ENCODE results near the gene AMFR. TPM values are rescaled to one million over a fixed set of nuclear protein-coding genes. Genes with fewer than 3 reads are reported as not detected.

AMFR gene
- polyA plus RNA-seq, 4 donors, result 55.9 to 75.1 (median 64.8) TPM

DNA sequence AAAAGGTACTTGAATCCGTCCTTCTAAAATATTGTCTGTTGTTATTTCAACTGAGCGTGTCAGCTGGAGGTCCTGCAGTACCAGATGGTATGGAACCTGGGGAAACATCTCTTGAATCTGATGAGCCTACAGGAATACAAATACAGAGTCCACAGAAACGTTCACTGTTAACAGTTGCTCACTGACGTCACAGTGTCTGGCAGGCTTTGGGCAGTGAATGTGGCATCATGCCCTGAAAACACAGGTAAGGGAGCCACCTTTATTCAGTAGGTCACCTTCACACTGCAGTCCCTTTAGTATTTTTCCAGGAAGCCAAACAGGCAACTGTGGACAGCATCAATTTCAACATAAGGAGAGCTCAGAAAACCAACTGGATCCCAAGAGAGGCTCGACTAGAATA lies 56.1 kb downstream of the AMFR start:
- WGBS, 3 donors, result 87 to 93% (median 88%) methylated on average over 5 of the region's 5 CpGs
- no peak overlapping the region for H3K27ac ChIP-seq (ENCODE audit: low read depth in 1 of 3, low read length in 2 of 3)

DNA sequence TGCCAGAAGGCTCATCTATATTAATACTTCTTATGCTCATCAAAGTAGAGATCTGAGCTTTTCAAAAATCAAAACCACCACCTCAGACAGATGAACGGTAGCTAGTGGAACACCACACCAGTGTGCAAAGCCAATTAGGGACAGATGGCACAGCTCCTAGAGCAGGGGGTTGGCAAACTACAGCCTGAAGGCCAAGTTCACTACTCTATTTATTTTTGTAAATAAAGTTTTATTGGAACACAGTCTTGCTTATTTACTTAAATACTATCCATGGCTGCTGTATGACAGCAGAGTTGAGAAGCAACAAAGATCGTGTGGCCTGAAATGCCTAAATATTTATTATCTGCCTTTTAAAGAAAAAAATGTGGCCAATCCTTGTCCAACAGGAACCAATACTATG lies 56.8 kb downstream of the AMFR start:
- H3K4me1 ChIP-seq (ENCODE audit: control insufficient read depth in 3 of 3, insufficient read depth in 2 of 3, low read depth in 1 of 3, low read length in 2 of 3), result no peaks in the 10 kb centered on the region
- WGBS, 3 donors, result 90 to 95% (median 94%) methylated on average over 2 of the region's 2 CpGs

More for the DNA sequence above, 56.1 kb downstream of the AMFR start:
- no peak for FAIRE-seq
- H3K4me3 ChIP-seq (ENCODE audit: low read depth in 1 of 3, low read length in 3 of 3), result no peak overlapping the region
- H3K36me3 ChIP-seq (ENCODE audit: control insufficient read depth in 3 of 3, insufficient read depth in 2 of 3, low read depth in 1 of 3, low read length in 3 of 3), result peaks cover 13 to 51% (median 18%) of the 10 kb centered on the region in 3 donors
- no peak for DNase-seq
- H3K9me3 ChIP-seq (ENCODE audit: control insufficient read depth in 2 of 2, insufficient read depth in 1 of 2, low read depth in 1 of 2, low read length in 1 of 2), result no peaks in the 10 kb centered on the region
- H3K27me3 ChIP-seq (ENCODE audit: control insufficient read depth in 3 of 3, insufficient read depth in 3 of 3, low read length in 3 of 3), result no peaks in the 10 kb centered on the region
- H3K4me1 ChIP-seq (ENCODE audit: control insufficient read depth in 3 of 3, insufficient read depth in 2 of 3, low read depth in 1 of 3, low read length in 2 of 3), result no peaks in the 10 kb centered on the region

DNA sequence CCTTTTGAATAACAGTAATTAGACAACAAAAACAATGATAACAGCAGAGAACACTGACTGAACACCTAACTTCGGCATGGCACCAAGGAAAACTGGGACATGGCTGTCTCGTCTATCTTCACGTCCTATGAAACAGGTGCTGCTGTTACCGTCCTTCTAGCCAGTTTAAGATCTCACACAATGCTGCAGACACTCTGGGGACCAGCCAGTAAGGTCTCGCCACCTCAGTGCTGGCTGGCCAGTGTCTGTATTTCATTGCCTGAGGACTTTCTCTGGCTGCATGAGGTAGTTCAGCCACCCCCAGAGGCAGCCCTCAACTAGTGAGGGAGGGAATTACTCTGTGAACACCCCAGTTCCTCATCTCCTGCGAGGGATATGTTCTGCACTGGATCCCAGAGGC lies 57.6 kb downstream of the AMFR start:
- DNase-seq, result no peak
- 92 to 97% (median 95%) methylated on average over 6 of the region's 6 CpGs for WGBS, 3 donors
- H3K9me3 ChIP-seq (ENCODE audit: control insufficient read depth in 2 of 2, insufficient read depth in 1 of 2, low read depth in 1 of 2, low read length in 1 of 2), result no peaks in the 10 kb centered on the region
- H3K4me1 ChIP-seq (ENCODE audit: control insufficient read depth in 3 of 3, insufficient read depth in 2 of 3, low read depth in 1 of 3, low read length in 2 of 3), result no peaks in the 10 kb centered on the region
- H3K27me3 ChIP-seq (ENCODE audit: control insufficient read depth in 3 of 3, insufficient read depth in 3 of 3, low read length in 3 of 3), result no peaks in the 10 kb centered on the region
- no peak overlapping the region for H3K4me3 ChIP-seq (ENCODE audit: low read depth in 1 of 3, low read length in 3 of 3)
- FAIRE-seq, result no peak
- no peak overlapping the region for H3K27ac ChIP-seq (ENCODE audit: low read depth in 1 of 3, low read length in 2 of 3)
- H3K36me3 ChIP-seq (ENCODE audit: control insufficient read depth in 3 of 3, insufficient read depth in 2 of 3, low read depth in 1 of 3, low read length in 3 of 3), result peaks cover 13 to 56% (median 22%) of the 10 kb centered on the region in 3 donors

More for the DNA sequence above, 56.8 kb downstream of the AMFR start:
- H3K36me3 ChIP-seq (ENCODE audit: control insufficient read depth in 3 of 3, insufficient read depth in 2 of 3, low read depth in 1 of 3, low read length in 3 of 3), result peaks cover 13 to 53% (median 18%) of the 10 kb centered on the region in 3 donors
- FAIRE-seq, result no peak
- no peak for DNase-seq
- no peaks in the 10 kb centered on the region for H3K9me3 ChIP-seq (ENCODE audit: control insufficient read depth in 2 of 2, insufficient read depth in 1 of 2, low read depth in 1 of 2, low read length in 1 of 2)
- H3K27ac ChIP-seq (ENCODE audit: low read depth in 1 of 3, low read length in 2 of 3), result no peak overlapping the region
- no peak overlapping the region for H3K4me3 ChIP-seq (ENCODE audit: low read depth in 1 of 3, low read length in 3 of 3)
- no peaks in the 10 kb centered on the region for H3K27me3 ChIP-seq (ENCODE audit: control insufficient read depth in 3 of 3, insufficient read depth in 3 of 3, low read length in 3 of 3)

DNA sequence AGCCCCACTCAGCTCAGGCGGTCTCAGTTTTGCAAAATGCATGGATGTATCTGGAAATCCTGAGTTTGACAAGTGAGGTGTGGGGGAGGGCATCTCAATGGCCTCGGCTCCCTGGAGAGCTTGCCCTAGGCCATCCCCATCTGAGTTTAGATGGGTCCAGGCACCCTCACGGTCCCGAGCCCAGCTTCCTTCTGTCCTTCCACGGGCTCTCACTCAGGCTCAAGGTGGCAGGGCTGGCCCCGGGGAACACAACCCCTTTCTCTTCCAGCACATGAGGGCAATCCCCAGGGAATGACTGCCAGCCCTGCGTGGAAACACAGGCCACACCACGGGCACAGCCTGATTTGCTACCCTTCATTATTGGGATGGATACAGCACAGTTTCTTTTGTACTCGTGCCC lies 58.4 kb downstream of the AMFR start:
- H3K27me3 ChIP-seq (ENCODE audit: control insufficient read depth in 3 of 3, insufficient read depth in 3 of 3, low read length in 3 of 3), result no peaks in the 10 kb centered on the region

DNA sequence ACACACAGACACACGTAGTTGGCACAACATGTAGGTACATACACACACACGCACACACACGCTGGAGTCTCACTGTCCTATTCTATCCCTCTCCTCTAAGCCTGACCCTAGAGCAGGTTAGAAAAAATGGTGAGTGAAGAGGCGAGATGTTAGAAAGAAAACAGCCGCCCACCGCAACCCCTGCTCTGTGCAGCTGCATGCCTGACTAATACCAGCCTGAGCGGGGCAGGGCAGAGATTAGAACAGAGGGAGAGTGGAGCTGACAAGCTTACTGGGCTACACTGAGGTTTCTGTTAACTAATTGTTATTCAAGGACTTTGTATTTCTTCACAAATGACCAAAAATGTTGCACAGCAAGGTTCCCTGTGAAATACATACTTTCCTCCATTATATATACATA lies 59.8 kb downstream of the AMFR start:
- H3K27ac ChIP-seq (ENCODE audit: low read depth in 1 of 3, low read length in 2 of 3), result no peak overlapping the region
- H3K4me3 ChIP-seq (ENCODE audit: low read depth in 1 of 3, low read length in 3 of 3), result no peak overlapping the region
- H3K4me1 ChIP-seq (ENCODE audit: control insufficient read depth in 3 of 3, insufficient read depth in 2 of 3, low read depth in 1 of 3, low read length in 2 of 3), result no peaks in the 10 kb centered on the region
- no peak for FAIRE-seq
- DNase-seq, result no peak
- H3K27me3 ChIP-seq (ENCODE audit: control insufficient read depth in 3 of 3, insufficient read depth in 3 of 3, low read length in 3 of 3), result no peaks in the 10 kb centered on the region
- H3K36me3 ChIP-seq (ENCODE audit: control insufficient read depth in 3 of 3, insufficient read depth in 2 of 3, low read depth in 1 of 3, low read length in 3 of 3), result peaks cover 13 to 66% (median 22%) of the 10 kb centered on the region in 3 donors
- no peaks in the 10 kb centered on the region for H3K9me3 ChIP-seq (ENCODE audit: control insufficient read depth in 2 of 2, insufficient read depth in 1 of 2, low read depth in 1 of 2, low read length in 1 of 2)
- WGBS, 3 donors, result 89 to 99% (median 94%) methylated on average over 7 of the region's 7 CpGs

More for the DNA sequence above, 58.4 kb downstream of the AMFR start:
- Histone ChIP-seq H3K9me3 (ENCODE audit: control insufficient read depth in 2 of 2, insufficient read depth in 1 of 2, low read depth in 1 of 2, low read length in 1 of 2) (no peaks in the 10 kb centered on the region), H3K4me1 (ENCODE audit: control insufficient read depth in 3 of 3, insufficient read depth in 2 of 3, low read depth in 1 of 3, low read length in 2 of 3) (no peaks in the 10 kb centered on the region), H3K27ac (ENCODE audit: low read depth in 1 of 3, low read length in 2 of 3) (no peak overlapping the region), H3K4me3 (ENCODE audit: low read depth in 1 of 3, low read length in 3 of 3) (no peak overlapping the region), H3K36me3 (ENCODE audit: control insufficient read depth in 3 of 3, insufficient read depth in 2 of 3, low read depth in 1 of 3, low read length in 3 of 3) (peaks cover 13 to 62% (median 22%) of the 10 kb centered on the region in 3 donors)
- no peak for DNase-seq
- 95 to 97% (median 95%) methylated on average over 9 of the region's 9 CpGs for WGBS, 3 donors
- FAIRE-seq, result no peak

DNA sequence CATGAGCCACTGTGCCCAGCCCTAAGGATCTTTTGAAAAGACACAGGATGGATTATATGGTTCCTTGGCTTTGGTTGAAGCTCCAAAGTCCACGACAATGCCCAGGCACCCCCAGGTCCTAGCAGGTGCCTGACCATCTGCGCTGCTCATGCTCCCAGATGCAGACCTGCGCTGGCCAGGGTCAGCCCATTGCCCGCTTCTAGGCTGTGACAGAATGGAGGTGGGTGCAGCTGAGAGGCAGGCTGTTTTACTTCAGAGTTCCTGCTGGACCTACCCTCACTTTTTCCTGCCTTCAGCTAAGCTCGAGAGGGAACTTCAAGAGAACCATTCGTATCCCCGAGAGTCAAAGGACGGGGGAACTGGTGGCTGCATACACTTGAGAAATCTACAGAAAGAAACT lies 60.5 kb downstream of the AMFR start:
- H3K4me1 ChIP-seq (ENCODE audit: control insufficient read depth in 3 of 3, insufficient read depth in 2 of 3, low read depth in 1 of 3, low read length in 2 of 3), result no peaks in the 10 kb centered on the region
- peaks cover 13 to 72% (median 22%) of the 10 kb centered on the region in 3 donors for H3K36me3 ChIP-seq (ENCODE audit: control insufficient read depth in 3 of 3, insufficient read depth in 2 of 3, low read depth in 1 of 3, low read length in 3 of 3)
- FAIRE-seq, result no peak
- H3K9me3 ChIP-seq (ENCODE audit: control insufficient read depth in 2 of 2, insufficient read depth in 1 of 2, low read depth in 1 of 2, low read length in 1 of 2), result no peaks in the 10 kb centered on the region
- no peaks in the 10 kb centered on the region for H3K27me3 ChIP-seq (ENCODE audit: control insufficient read depth in 3 of 3, insufficient read depth in 3 of 3, low read length in 3 of 3)
- H3K4me3 ChIP-seq (ENCODE audit: low read depth in 1 of 3, low read length in 3 of 3), result no peak overlapping the region
- WGBS, 3 donors, result 78 to 92% (median 83%) methylated on average over 8 of the region's 8 CpGs
- H3K27ac ChIP-seq (ENCODE audit: low read depth in 1 of 3, low read length in 2 of 3), result no peak overlapping the region
- no peak for DNase-seq

DNA sequence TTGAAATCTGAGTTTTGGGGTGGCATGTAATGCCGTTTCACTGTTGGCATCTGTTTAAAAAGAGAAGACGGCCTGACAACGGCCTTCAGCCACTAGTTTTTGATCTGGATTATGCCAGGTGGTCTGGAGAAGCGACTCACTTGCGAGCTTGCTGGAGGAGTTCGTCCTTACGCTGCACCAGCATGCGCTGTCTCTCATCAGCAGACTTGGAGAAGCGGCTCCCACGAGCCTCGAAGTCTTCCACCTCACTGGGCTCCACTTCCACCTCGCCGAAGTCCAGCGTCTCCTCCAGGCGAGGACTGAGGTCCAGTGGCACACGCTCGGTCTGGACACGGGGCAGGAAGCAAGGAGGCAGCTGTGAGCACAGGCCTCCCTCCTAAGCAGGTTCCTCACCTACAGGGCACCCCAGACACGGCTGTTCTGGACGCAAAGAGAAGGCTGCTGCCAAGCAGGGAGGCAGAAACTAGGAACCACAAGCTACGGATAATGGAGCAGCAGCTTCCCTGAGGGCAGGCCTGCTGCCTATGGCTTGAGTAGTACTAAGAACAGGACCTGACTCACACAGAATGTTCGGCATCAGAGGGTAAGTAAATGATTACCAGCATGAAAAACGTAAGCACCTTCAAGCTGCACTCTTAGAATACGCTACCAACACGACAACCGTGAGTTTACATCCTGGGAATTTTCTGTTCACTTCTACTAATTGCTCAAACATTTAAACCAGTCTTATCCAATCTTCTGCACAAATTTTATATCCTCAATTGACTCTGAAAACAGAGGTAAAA lies 61.4 kb downstream of the AMFR start:
- DNase-seq (no peak), FAIRE-seq (no peak)
- Histone ChIP-seq H3K27ac (ENCODE audit: low read depth in 1 of 3, low read length in 2 of 3) (no peak overlapping the region), H3K27me3 (ENCODE audit: control insufficient read depth in 3 of 3, insufficient read depth in 3 of 3, low read length in 3 of 3) (no peaks in the 10 kb centered on the region), H3K9me3 (ENCODE audit: control insufficient read depth in 2 of 2, insufficient read depth in 1 of 2, low read depth in 1 of 2, low read length in 1 of 2) (no peaks in the 10 kb centered on the region), H3K36me3 (ENCODE audit: control insufficient read depth in 3 of 3, insufficient read depth in 2 of 3, low read depth in 1 of 3, low read length in 3 of 3) (peaks cover 13 to 69% (median 18%) of the 10 kb centered on the region in 3 donors), H3K4me1 (ENCODE audit: control insufficient read depth in 3 of 3, insufficient read depth in 2 of 3, low read depth in 1 of 3, low read length in 2 of 3) (no peaks in the 10 kb centered on the region), H3K4me3 (ENCODE audit: low read depth in 1 of 3, low read length in 3 of 3) (no peak overlapping the region)
- 95 to 96% (median 95%) methylated on average over 26 of the region's 26 CpGs for WGBS, 3 donors

DNA sequence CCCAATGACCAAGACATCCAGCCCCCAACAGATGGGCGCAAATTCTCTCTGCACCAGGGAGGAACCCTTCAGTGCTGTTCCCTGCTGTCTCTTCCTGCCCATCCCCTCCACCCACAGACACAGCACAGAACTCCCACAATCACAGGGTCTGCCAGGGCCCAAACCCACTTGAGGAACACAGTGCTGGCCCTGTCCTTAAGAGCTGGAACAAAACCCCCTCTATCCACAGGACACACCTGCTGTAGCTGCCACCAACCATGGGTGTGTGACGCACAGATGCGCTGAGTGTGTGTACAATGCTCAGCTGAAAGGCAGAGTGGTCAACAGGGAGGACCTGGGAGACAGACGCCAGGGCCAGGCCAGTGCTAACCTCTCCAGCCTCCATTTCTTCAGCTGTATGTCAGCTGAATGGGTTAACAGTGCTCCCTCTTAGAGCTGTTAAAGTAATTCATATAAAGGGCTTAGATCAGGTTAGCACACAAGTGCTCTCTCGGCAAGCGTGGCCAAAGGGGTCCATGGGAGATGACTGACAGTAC lies 62.1 kb downstream of the AMFR start:
- Histone ChIP-seq H3K27ac (ENCODE audit: low read depth in 1 of 3, low read length in 2 of 3) (no peak overlapping the region), H3K36me3 (ENCODE audit: control insufficient read depth in 3 of 3, insufficient read depth in 2 of 3, low read depth in 1 of 3, low read length in 3 of 3) (peaks cover 13 to 66% (median 13%) of the 10 kb centered on the region in 3 donors), H3K4me1 (ENCODE audit: control insufficient read depth in 3 of 3, insufficient read depth in 2 of 3, low read depth in 1 of 3, low read length in 2 of 3) (no peaks in the 10 kb centered on the region), H3K4me3 (ENCODE audit: low read depth in 1 of 3, low read length in 3 of 3) (no peak overlapping the region), H3K27me3 (ENCODE audit: control insufficient read depth in 3 of 3, insufficient read depth in 3 of 3, low read length in 3 of 3) (no peaks in the 10 kb centered on the region), H3K9me3 (ENCODE audit: control insufficient read depth in 2 of 2, insufficient read depth in 1 of 2, low read depth in 1 of 2, low read length in 1 of 2) (no peaks in the 10 kb centered on the region)
- DNase-seq, result no peak
- 95 to 97% (median 95%) methylated on average over 6 of the region's 6 CpGs for WGBS, 3 donors
- no peak for FAIRE-seq
